ENCODE results near the gene TMEM229B. TPM values are rescaled to one million over a fixed set of nuclear protein-coding genes. Genes with fewer than 3 reads are reported as not detected.

The TMEM229B gene
- polyA plus RNA-seq, 1 donor from 2014 or later = 4.2 TPM

- H3K9ac ChIP-seq (ENCODE audit: low read length) = peak overlapping the region; percentile 62
- H3K27ac ChIP-seq (ENCODE audit: low read length) = no peak overlapping the region
- H2AFZ ChIP-seq (ENCODE audit: low read depth, low read length) = no peak overlapping the region
These were observed 26.3 kb upstream of the TMEM229B start for GRCh38 chr14:67514650-67515385.

DNA sequence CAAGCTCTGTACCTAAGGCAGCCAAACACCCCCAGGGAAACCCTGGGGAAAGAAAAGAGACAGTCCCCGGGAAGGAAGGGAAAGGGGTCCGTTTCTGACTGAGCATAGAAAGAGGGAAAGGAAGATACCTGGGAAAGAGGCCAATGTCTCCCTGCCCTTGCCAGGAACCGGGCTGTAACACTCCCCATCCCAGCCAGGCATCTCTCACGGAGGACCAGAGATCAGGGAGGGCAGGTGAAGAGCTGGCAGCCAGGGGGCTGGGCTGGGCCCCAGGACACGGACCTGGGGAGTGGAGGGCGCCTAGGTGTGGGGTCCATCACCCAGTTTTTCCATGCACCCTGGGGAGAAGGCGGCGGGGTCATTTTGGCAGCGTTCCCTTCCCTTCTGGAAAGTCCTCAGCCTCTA, 25.7 kb upstream of the TMEM229B start:
- no peak overlapping the region for H2AFZ ChIP-seq (ENCODE audit: low read depth, low read length)
- no peaks in the 10 kb centered on the region for H3K9me2 ChIP-seq (ENCODE audit: insufficient read depth, low read length)
- no peaks in the 10 kb centered on the region for H3F3A ChIP-seq (ENCODE audit: insufficient read depth, low read length, poor library complexity, severe bottlenecking)
- TF ChIP-seq, protein P1, sequence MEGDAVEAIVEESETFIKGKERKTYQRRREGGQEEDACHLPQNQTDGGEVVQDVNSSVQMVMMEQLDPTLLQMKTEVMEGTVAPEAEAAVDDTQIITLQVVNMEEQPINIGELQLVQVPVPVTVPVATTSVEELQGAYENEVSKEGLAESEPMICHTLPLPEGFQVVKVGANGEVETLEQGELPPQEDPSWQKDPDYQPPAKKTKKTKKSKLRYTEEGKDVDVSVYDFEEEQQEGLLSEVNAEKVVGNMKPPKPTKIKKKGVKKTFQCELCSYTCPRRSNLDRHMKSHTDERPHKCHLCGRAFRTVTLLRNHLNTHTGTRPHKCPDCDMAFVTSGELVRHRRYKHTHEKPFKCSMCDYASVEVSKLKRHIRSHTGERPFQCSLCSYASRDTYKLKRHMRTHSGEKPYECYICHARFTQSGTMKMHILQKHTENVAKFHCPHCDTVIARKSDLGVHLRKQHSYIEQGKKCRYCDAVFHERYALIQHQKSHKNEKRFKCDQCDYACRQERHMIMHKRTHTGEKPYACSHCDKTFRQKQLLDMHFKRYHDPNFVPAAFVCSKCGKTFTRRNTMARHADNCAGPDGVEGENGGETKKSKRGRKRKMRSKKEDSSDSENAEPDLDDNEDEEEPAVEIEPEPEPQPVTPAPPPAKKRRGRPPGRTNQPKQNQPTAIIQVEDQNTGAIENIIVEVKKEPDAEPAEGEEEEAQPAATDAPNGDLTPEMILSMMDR (IDR thresholded peaks at IDR 0.05; ENCODE audit: poor library complexity, severe bottlenecking) = no peak
- no peak overlapping the region for H3K27ac ChIP-seq (ENCODE audit: low read length)
- no peaks in the 10 kb centered on the region for H3K79me2 ChIP-seq (replicated peaks; ENCODE audit: insufficient read depth, low read length)
- H4K20me1 ChIP-seq (ENCODE audit: insufficient read depth) = no peaks in the 10 kb centered on the region
- no peak overlapping the region for H3K4me2 ChIP-seq (ENCODE audit: low read length)
- H3K4me3 ChIP-seq (ENCODE audit: low read length) = peak overlapping the region; percentile 74
- peaks cover 40% of the 10 kb centered on the region for H3K27me3 ChIP-seq (ENCODE audit: insufficient read depth, low read depth, low read length)
- H3K9ac ChIP-seq (ENCODE audit: low read length) = peak overlapping the region; percentile 62
- H3K9me3 ChIP-seq (ENCODE audit: low read length) = no peaks in the 10 kb centered on the region
- H3K36me3 ChIP-seq (ENCODE audit: insufficient read depth, low read length) = no peaks in the 10 kb centered on the region

More at GRCh38 chr14:67514650-67515385, 26.3 kb upstream of the TMEM229B start:
- H3K9me3 ChIP-seq (ENCODE audit: low read length) = no peaks in the 10 kb centered on the region
- H4K20me1 ChIP-seq (ENCODE audit: insufficient read depth) = no peaks in the 10 kb centered on the region
- peak overlapping the region; percentile 74 for H3K4me3 ChIP-seq (ENCODE audit: low read length)
- no peaks in the 10 kb centered on the region for H3K79me2 ChIP-seq (replicated peaks; ENCODE audit: insufficient read depth, low read length)
- peaks cover 40% of the 10 kb centered on the region for H3K27me3 ChIP-seq (ENCODE audit: insufficient read depth, low read depth, low read length)
- no peaks in the 10 kb centered on the region for H3F3A ChIP-seq (ENCODE audit: insufficient read depth, low read length, poor library complexity, severe bottlenecking)
- H3K9me2 ChIP-seq (ENCODE audit: insufficient read depth, low read length) = no peaks in the 10 kb centered on the region
- TF ChIP-seq REST (IDR thresholded peaks at IDR 0.05; ENCODE audit: borderline replicate concordance) (no peak), EP300 (conservative IDR thresholded peaks at IDR 0.05; ENCODE audit: poor library complexity, severe bottlenecking) (peak; percentile 41)
- H3K4me2 ChIP-seq (ENCODE audit: low read length) = no peak overlapping the region
- no peaks in the 10 kb centered on the region for H3K36me3 ChIP-seq (ENCODE audit: insufficient read depth, low read length)

DNA sequence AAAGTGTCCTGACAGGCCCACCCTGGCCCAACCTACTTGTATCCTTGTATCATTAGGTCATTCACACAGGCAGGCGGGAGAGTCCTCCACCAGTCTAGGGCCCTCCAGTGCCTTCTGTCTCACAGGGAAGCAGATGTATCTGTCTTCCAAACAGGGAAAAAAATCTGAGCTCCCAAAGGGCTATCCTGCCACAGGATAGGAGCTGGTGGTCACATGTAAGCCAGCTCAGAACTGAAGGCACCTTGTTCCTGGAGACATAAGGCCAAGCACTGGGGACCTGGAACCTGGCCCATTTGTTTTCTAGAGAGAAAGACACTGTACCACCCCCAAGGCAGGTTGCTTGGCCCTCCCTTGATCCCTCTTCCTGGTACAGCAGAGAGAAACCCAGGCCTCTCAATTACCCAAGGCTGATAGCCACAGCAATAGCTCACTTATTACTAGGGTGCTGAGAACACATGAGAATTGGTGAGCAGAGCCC, 25.1 kb upstream of the TMEM229B start:
- Histone ChIP-seq H3K4me3 (ENCODE audit: low read length) (peak overlapping the region; percentile 74), H3K27ac (ENCODE audit: low read length) (no peak overlapping the region), H3K36me3 (ENCODE audit: insufficient read depth, low read length) (no peaks in the 10 kb centered on the region), H3K4me2 (ENCODE audit: low read length) (no peak overlapping the region), H3F3A (ENCODE audit: insufficient read depth, low read length, poor library complexity, severe bottlenecking) (no peaks in the 10 kb centered on the region), H3K9me3 (ENCODE audit: low read length) (no peaks in the 10 kb centered on the region), H3K9ac (ENCODE audit: low read length) (no peak overlapping the region), H3K27me3 (ENCODE audit: insufficient read depth, low read depth, low read length) (peaks cover 40% of the 10 kb centered on the region), H4K20me1 (ENCODE audit: insufficient read depth) (no peaks in the 10 kb centered on the region), H3K9me2 (ENCODE audit: insufficient read depth, low read length) (no peaks in the 10 kb centered on the region), H2AFZ (ENCODE audit: low read depth, low read length) (no peak overlapping the region), H3K79me2 (replicated peaks; ENCODE audit: insufficient read depth, low read length) (no peaks in the 10 kb centered on the region)
- TF ChIP-seq SMC3 (conservative IDR thresholded peaks at IDR 0.05; ENCODE audit: poor library complexity) = no peak
- TF ChIP-seq EZH2 (IDR thresholded peaks at IDR 0.05; ENCODE audit: borderline replicate concordance, insufficient read depth, low read length, poor library complexity, severe bottlenecking) = no peak
- no peak for TF ChIP-seq MXI1 (conservative IDR thresholded peaks at IDR 0.05; ENCODE audit: poor library complexity, severe bottlenecking)
- TF ChIP-seq EP300 (conservative IDR thresholded peaks at IDR 0.05; ENCODE audit: poor library complexity, severe bottlenecking) = no peak
- TF ChIP-seq, protein P1 (IDR thresholded peaks at IDR 0.05; ENCODE audit: poor library complexity, severe bottlenecking) = no peak
- TF ChIP-seq RAD21 (conservative IDR thresholded peaks at IDR 0.05) = no peak
- no peak for TF ChIP-seq POLR2AphosphoS5 (IDR thresholded peaks at IDR 0.05)
- TF ChIP-seq REST (IDR thresholded peaks at IDR 0.05; ENCODE audit: borderline replicate concordance) = no peak
- no peak for TF ChIP-seq TAF1 (IDR thresholded peaks at IDR 0.05; ENCODE audit: low read depth)

All from neural cell (in vitro differentiated cells).